Skeletal muscle tissue (tissue), 4 donors: ENCODE results near the gene HOXD12. TPM values are rescaled to one million over a fixed set of nuclear protein-coding genes. Genes with fewer than 3 reads are reported as not detected.
A peak's percentile ranks its signal among the peaks of the same experiment; 100 is the strongest.

Experiments
- H3K27ac ChIP-seq: one replicate; pipeline ENCODE4 v1.7.0; 2013; ENCODE audit warnings: mild to moderate bottlenecking, low read depth, low read length, inconsistent platforms
- H3K27me3 ChIP-seq, 3 donors: one replicate each; pipeline ENCODE4 v1.7.0; 2013; ENCODE audit warnings: low read length in 3 of 3; ENCODE audit not compliant: control insufficient read depth in 3 of 3, insufficient read depth in 3 of 3
- H3K36me3 ChIP-seq, 3 donors: one replicate each; pipeline ENCODE4 v1.7.0; 2013; ENCODE audit warnings: low read length in 3 of 3; ENCODE audit not compliant: control insufficient read depth in 3 of 3, insufficient read depth in 3 of 3
- H3K4me1 ChIP-seq, 3 donors: one replicate each; pipeline ENCODE4 v1.7.0; 2013; ENCODE audit warnings: low read length in 3 of 3, mild to moderate bottlenecking in 3 of 3; ENCODE audit not compliant: control insufficient read depth in 3 of 3, insufficient read depth in 3 of 3
- H3K4me3 ChIP-seq, 3 donors: one replicate each; pipeline ENCODE4 v1.7.0; 2013; ENCODE audit warnings: low read length in 3 of 3
- H3K9ac ChIP-seq, 3 donors: one replicate each; pipeline ENCODE4 v1.7.0; 2013; ENCODE audit warnings: low read length in 3 of 3, mild to moderate bottlenecking in 3 of 3, moderate library complexity in 2 of 3, low read depth in 1 of 3
- H3K9me3 ChIP-seq, 3 donors: one replicate each; pipeline ENCODE4 v1.7.0; 2013; ENCODE audit warnings: low read length in 3 of 3; ENCODE audit not compliant: control insufficient read depth in 3 of 3
- total RNA-seq: library from RNA; depleted of rRNA; stranded (reverse); fragments of >200 nt; gene quantifications from one replicate; pipeline ENCODE4 v1.2.3, GENCODE V29; 2014
- donor health status: Osteomylitis.

The HOXD12 gene
- total RNA-seq, 1 donor from 2014 or later, result not detected

- Histone ChIP-seq H3K4me3 (no peak overlapping the region), H3K27me3 (peaks cover 95 to 97% (median 95%) of the 10 kb centered on the region in 3 donors), H3K9me3 (peaks cover 0 to 1% (median 0%) of the 10 kb centered on the region in 3 donors), H3K4me1 (peaks cover 7 to 12% (median 11%) of the 10 kb centered on the region in 3 donors), H3K27ac (no peak overlapping the region), H3K9ac (no peak overlapping the region), H3K36me3 (no peaks in the 10 kb centered on the region)
Observed at GRCh38 chr2:176072951-176073904, 26.4 kb upstream of the HOXD12 start.

- peaks cover 0 to 1% (median 0%) of the 10 kb centered on the region in 3 donors for H3K9me3 ChIP-seq
- no peak overlapping the region for H3K27ac ChIP-seq
- H3K27me3 ChIP-seq, result peaks cover 94 to 96% (median 95%) of the 10 kb centered on the region in 3 donors
- peaks cover 6 to 13% (median 12%) of the 10 kb centered on the region in 3 donors for H3K4me1 ChIP-seq
- no peak overlapping the region for H3K9ac ChIP-seq
- no peak overlapping the region for H3K4me3 ChIP-seq
- H3K36me3 ChIP-seq, result no peaks in the 10 kb centered on the region
Observed at GRCh38 chr2:176074919-176075425, 24.6 kb upstream of the HOXD12 start.

- Histone ChIP-seq H3K36me3 (no peaks in the 10 kb centered on the region), H3K9me3 (peaks cover 0 to 1% (median 0%) of the 10 kb centered on the region in 3 donors), H3K9ac (no peak overlapping the region), H3K27ac (no peak overlapping the region), H3K4me1 (peaks cover 6 to 15% (median 13%) of the 10 kb centered on the region in 3 donors), H3K4me3 (no peak overlapping the region), H3K27me3 (peaks cover 90 to 94% (median 92%) of the 10 kb centered on the region in 3 donors)
Observed at GRCh38 chr2:176075481-176075880, 24.1 kb upstream of the HOXD12 start.

GRCh38 chr2:176076063-176076462, 23.5 kb upstream of the HOXD12 start:
- Histone ChIP-seq H3K27ac (no peak overlapping the region), H3K36me3 (no peaks in the 10 kb centered on the region), H3K9me3 (peaks cover 0 to 1% (median 0%) of the 10 kb centered on the region in 3 donors), H3K4me1 (peaks cover 6 to 19% (median 17%) of the 10 kb centered on the region in 3 donors), H3K4me3 (no peak overlapping the region), H3K9ac (no peak overlapping the region), H3K27me3 (peaks cover 90 to 94% (median 92%) of the 10 kb centered on the region in 3 donors)

- no peak overlapping the region for H3K27ac ChIP-seq
- H3K36me3 ChIP-seq, result no peaks in the 10 kb centered on the region
- H3K4me1 ChIP-seq, result peaks cover 6 to 19% (median 17%) of the 10 kb centered on the region in 3 donors
- peaks cover 0 to 1% (median 0%) of the 10 kb centered on the region in 3 donors for H3K9me3 ChIP-seq
- H3K9ac ChIP-seq, result no peak overlapping the region
- no peak overlapping the region for H3K4me3 ChIP-seq
- peaks cover 90 to 94% (median 92%) of the 10 kb centered on the region in 3 donors for H3K27me3 ChIP-seq
Observed at GRCh38 chr2:176076796-176077195, 22.8 kb upstream of the HOXD12 start.

GRCh38 chr2:176078541-176079284, 20.9 kb upstream of the HOXD12 start:
- Histone ChIP-seq H3K4me3 (peak overlapping the region in 1 of 3 donors; percentile 29), H3K9me3 (peaks cover 0 to 1% (median 0%) of the 10 kb centered on the region in 3 donors), H3K36me3 (no peaks in the 10 kb centered on the region), H3K9ac (no peak overlapping the region), H3K27me3 (peaks cover 91 to 94% (median 93%) of the 10 kb centered on the region in 3 donors), H3K4me1 (peaks cover 10 to 24% (median 14%) of the 10 kb centered on the region in 3 donors), H3K27ac (no peak overlapping the region)

- Histone ChIP-seq H3K4me3 (peak overlapping the region in 2 of 3 donors; percentile 27 to 29), H3K27me3 (peaks cover 92 to 95% (median 94%) of the 10 kb centered on the region in 3 donors), H3K9ac (no peak overlapping the region), H3K27ac (no peak overlapping the region), H3K36me3 (no peaks in the 10 kb centered on the region), H3K9me3 (peaks cover 0 to 1% (median 0%) of the 10 kb centered on the region in 3 donors), H3K4me1 (peaks cover 10 to 24% (median 14%) of the 10 kb centered on the region in 3 donors)
Observed at GRCh38 chr2:176079285-176079830, 20.2 kb upstream of the HOXD12 start.

GRCh38 chr2:176079831-176080539, 19.6 kb upstream of the HOXD12 start:
- Histone ChIP-seq H3K4me3 (peak overlapping the region in 2 of 3 donors; percentile 45 to 53), H3K36me3 (no peaks in the 10 kb centered on the region), H3K9me3 (peaks cover 0 to 1% (median 0%) of the 10 kb centered on the region in 3 donors), H3K9ac (no peak overlapping the region), H3K4me1 (peaks cover 11 to 27% (median 15%) of the 10 kb centered on the region in 3 donors), H3K27ac (no peak overlapping the region), H3K27me3 (peaks cover 92 to 95% (median 94%) of the 10 kb centered on the region in 3 donors)
